ENCODE data around the gene C20orf144. TPM values are rescaled to one million over a fixed set of nuclear protein-coding genes. Genes with fewer than 3 reads are reported as not detected.

The C20orf144 gene
- total and polyA plus RNA-seq, 4 donors = not detected

DNA sequence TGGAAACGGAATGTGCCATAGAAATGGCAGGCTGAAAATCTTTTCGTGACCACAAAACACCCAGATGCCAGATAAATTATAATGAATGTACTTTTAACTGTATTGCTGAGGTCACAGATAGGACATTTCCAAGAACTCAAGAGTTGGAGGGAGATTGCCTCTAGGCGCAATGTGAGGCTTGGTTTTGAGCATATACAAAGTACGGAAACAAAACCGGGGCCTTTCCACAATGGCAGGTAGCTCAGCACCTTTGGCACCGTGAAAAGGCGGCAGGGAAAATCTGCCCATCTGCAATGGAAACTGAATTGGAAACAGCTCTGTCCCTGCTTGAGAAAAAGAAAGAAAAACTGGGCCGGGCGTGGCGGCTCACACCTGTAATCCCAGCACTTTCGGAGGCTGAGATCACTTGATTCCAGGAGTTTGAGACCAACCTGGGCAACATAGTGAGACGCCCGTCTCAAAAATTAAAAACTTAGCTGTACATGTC lies 10.5 kb upstream of the C20orf144 start:
- 88% methylated on average over 13 of the region's 13 CpGs for WGBS
- Histone ChIP-seq H3K27me3 (ENCODE audit: control insufficient read depth in 4 of 4, insufficient read depth in 4 of 4, low read length in 3 of 4) (no peaks in the 10 kb centered on the region), H3K36me3 (ENCODE audit: control insufficient read depth in 4 of 4, insufficient read depth in 3 of 4, low read depth in 1 of 4, low read length in 3 of 4) (no peaks in the 10 kb centered on the region), H3K27ac (ENCODE audit: low read depth in 1 of 2, low read length in 2 of 2) (no peak overlapping the region), H3K4me1 (ENCODE audit: control insufficient read depth in 4 of 4, insufficient read depth in 4 of 4, low read length in 3 of 4) (peaks cover 0 to 33% (median 27%) of the 10 kb centered on the region in 4 donors), H3K9me3 (ENCODE audit: control insufficient read depth in 4 of 4, low read length in 3 of 4) (no peaks in the 10 kb centered on the region), H3K4me3 (ENCODE audit: low read depth in 1 of 3, low read length in 3 of 3) (no peak overlapping the region), H3K9ac (ENCODE audit: low read depth in 1 of 2, low read length in 2 of 2) (no peak overlapping the region)
- no peak for TF ChIP-seq GABPA (IDR thresholded peaks at IDR 0.05 in 1 of 2, conservative IDR thresholded peaks at IDR 0.05 in 1 of 2)
- no peak for TF ChIP-seq HNF4A (conservative IDR thresholded peaks at IDR 0.05)
- TF ChIP-seq, protein P1, sequence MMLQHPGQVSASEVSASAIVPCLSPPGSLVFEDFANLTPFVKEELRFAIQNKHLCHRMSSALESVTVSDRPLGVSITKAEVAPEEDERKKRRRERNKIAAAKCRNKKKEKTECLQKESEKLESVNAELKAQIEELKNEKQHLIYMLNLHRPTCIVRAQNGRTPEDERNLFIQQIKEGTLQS (IDR thresholded peaks at IDR 0.05) = no peak
- TF ChIP-seq NR2F2 (IDR thresholded peaks at IDR 0.05) = no peak
- TF ChIP-seq TAF1 (conservative IDR thresholded peaks at IDR 0.05) = no peak
- TF ChIP-seq, protein P2, sequence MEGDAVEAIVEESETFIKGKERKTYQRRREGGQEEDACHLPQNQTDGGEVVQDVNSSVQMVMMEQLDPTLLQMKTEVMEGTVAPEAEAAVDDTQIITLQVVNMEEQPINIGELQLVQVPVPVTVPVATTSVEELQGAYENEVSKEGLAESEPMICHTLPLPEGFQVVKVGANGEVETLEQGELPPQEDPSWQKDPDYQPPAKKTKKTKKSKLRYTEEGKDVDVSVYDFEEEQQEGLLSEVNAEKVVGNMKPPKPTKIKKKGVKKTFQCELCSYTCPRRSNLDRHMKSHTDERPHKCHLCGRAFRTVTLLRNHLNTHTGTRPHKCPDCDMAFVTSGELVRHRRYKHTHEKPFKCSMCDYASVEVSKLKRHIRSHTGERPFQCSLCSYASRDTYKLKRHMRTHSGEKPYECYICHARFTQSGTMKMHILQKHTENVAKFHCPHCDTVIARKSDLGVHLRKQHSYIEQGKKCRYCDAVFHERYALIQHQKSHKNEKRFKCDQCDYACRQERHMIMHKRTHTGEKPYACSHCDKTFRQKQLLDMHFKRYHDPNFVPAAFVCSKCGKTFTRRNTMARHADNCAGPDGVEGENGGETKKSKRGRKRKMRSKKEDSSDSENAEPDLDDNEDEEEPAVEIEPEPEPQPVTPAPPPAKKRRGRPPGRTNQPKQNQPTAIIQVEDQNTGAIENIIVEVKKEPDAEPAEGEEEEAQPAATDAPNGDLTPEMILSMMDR (IDR thresholded peaks at IDR 0.05; ENCODE audit: low read depth, low read length, missing input control) = no peak
- TF ChIP-seq EGR1 (IDR thresholded peaks at IDR 0.05; ENCODE audit: low read depth in 2 of 2) = no peak
- TF ChIP-seq, protein P3, sequence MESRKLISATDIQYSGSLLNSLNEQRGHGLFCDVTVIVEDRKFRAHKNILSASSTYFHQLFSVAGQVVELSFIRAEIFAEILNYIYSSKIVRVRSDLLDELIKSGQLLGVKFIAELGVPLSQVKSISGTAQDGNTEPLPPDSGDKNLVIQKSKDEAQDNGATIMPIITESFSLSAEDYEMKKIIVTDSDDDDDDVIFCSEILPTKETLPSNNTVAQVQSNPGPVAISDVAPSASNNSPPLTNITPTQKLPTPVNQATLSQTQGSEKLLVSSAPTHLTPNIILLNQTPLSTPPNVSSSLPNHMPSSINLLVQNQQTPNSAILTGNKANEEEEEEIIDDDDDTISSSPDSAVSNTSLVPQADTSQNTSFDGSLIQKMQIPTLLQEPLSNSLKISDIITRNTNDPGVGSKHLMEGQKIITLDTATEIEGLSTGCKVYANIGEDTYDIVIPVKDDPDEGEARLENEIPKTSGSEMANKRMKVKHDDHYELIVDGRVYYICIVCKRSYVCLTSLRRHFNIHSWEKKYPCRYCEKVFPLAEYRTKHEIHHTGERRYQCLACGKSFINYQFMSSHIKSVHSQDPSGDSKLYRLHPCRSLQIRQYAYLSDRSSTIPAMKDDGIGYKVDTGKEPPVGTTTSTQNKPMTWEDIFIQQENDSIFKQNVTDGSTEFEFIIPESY (IDR thresholded peaks at IDR 0.05) = no peak
- TF ChIP-seq RAD21 (IDR thresholded peaks at IDR 0.05) = no peak
- no peak for TF ChIP-seq MAX (IDR thresholded peaks at IDR 0.05)
- TF ChIP-seq, protein P4, sequence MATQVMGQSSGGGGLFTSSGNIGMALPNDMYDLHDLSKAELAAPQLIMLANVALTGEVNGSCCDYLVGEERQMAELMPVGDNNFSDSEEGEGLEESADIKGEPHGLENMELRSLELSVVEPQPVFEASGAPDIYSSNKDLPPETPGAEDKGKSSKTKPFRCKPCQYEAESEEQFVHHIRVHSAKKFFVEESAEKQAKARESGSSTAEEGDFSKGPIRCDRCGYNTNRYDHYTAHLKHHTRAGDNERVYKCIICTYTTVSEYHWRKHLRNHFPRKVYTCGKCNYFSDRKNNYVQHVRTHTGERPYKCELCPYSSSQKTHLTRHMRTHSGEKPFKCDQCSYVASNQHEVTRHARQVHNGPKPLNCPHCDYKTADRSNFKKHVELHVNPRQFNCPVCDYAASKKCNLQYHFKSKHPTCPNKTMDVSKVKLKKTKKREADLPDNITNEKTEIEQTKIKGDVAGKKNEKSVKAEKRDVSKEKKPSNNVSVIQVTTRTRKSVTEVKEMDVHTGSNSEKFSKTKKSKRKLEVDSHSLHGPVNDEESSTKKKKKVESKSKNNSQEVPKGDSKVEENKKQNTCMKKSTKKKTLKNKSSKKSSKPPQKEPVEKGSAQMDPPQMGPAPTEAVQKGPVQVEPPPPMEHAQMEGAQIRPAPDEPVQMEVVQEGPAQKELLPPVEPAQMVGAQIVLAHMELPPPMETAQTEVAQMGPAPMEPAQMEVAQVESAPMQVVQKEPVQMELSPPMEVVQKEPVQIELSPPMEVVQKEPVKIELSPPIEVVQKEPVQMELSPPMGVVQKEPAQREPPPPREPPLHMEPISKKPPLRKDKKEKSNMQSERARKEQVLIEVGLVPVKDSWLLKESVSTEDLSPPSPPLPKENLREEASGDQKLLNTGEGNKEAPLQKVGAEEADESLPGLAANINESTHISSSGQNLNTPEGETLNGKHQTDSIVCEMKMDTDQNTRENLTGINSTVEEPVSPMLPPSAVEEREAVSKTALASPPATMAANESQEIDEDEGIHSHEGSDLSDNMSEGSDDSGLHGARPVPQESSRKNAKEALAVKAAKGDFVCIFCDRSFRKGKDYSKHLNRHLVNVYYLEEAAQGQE (IDR thresholded peaks at IDR 0.05) = no peak
- no peak for TF ChIP-seq SP1 (IDR thresholded peaks at IDR 0.05)
- no peak for TF ChIP-seq HNF4G (IDR thresholded peaks at IDR 0.05)
- TF ChIP-seq RXRA (IDR thresholded peaks at IDR 0.05) = no peak
- TF ChIP-seq JUND (IDR thresholded peaks at IDR 0.05) = no peak
- TF ChIP-seq YY1 (IDR thresholded peaks at IDR 0.05) = no peak
- TF ChIP-seq FOXA1 (IDR thresholded peaks at IDR 0.05) = no peak
- TF ChIP-seq FOXA2 (IDR thresholded peaks at IDR 0.05) = no peak
- DNase-seq (ENCODE audit: low spot score) = no peak
